HG02610 (cell line): ENCODE data around the gene CCNI2.

Source experiments
- ATAC-seq: cut with Tn5 transposase; IDR thresholded peaks from one replicate; pipeline ENCODE4 v1.9.1; 2021; ENCODE audit warnings: mild to moderate bottlenecking, moderate library complexity; ENCODE audit not compliant: unreplicated experiment

Gene CCNI2

GRCh38 chr5:132746954-132747615 lies at the start of gene CCNI2:
Gene CCNI2, plus strand, starts transcription at chr5:132747426. Its CDS starts 70 bp downstream, at chr5:132747496.
- ATAC-seq, result peak; percentile 53

- ATAC-seq, result no peak
Observed at GRCh38 chr5:132704875-132705274, 42.4 kb upstream of the CCNI2 start.

- ATAC-seq, result no peak
Observed at GRCh38 chr5:132708645-132709044, 38.6 kb upstream of the CCNI2 start.

- no peak for ATAC-seq
Observed at GRCh38 chr5:132714456-132715307, 32.5 kb upstream of the CCNI2 start.

- no peak for ATAC-seq
Observed at GRCh38 chr5:132718544-132719312, 28.5 kb upstream of the CCNI2 start.

- no peak for ATAC-seq
Observed at GRCh38 chr5:132725745-132726144, 21.5 kb upstream of the CCNI2 start.

GRCh38 chr5:132729896-132730295 lies 17.3 kb upstream of the CCNI2 start:
- no peak for ATAC-seq

GRCh38 chr5:132733499-132734148 lies 13.6 kb upstream of the CCNI2 start:
- no peak for ATAC-seq

- ATAC-seq, result no peak
Observed at GRCh38 chr5:132734687-132735086, 12.5 kb upstream of the CCNI2 start.

GRCh38 chr5:132736853-132737833 lies 10.1 kb upstream of the CCNI2 start, which contains the start of gene KIF3A:
Gene KIF3A, minus strand, starts transcription at chr5:132737546. Its CDS starts 127 bp downstream, at chr5:132737419.
- ATAC-seq, result peak; percentile 83

GRCh38 chr5:132737982-132738681 lies 9.1 kb upstream of the CCNI2 start:
- no peak for ATAC-seq

- ATAC-seq, result no peak
Observed at GRCh38 chr5:132739232-132739631, 8.0 kb upstream of the CCNI2 start.

GRCh38 chr5:132742158-132742557 lies 5.1 kb upstream of the CCNI2 start:
- no peak for ATAC-seq

GRCh38 chr5:132742626-132743025 lies 4.6 kb upstream of the CCNI2 start:
- no peak for ATAC-seq

- no peak for ATAC-seq
Observed at GRCh38 chr5:132744659-132745058, 2.6 kb upstream of the CCNI2 start.

GRCh38 chr5:132746592-132746953 lies 653 bp upstream of the CCNI2 start:
- no peak for ATAC-seq

GRCh38 chr5:132747616-132748440 lies 602 bp downstream of the CCNI2 start:
- ATAC-seq, result no peak

GRCh38 chr5:132748522-132749000 lies 1.3 kb downstream of the CCNI2 start:
- no peak for ATAC-seq
